Neural progenitor cell (in vitro differentiated cells): ENCODE measurements around the gene RAMAC. TPM values are rescaled to one million over a fixed set of nuclear protein-coding genes. Genes with fewer than 3 reads are reported as not detected.

Experiments used
- DNase-seq: peaks from one replicate; pipeline ENCODE4 v3.0.0-alpha.2; 2016; ENCODE audit warnings: low spot score
- H2AFZ ChIP-seq: fragments of 200-600 bp; sonication (generic); replicated peaks from 2 replicates; pipeline ENCODE4 v1.6.1; 2016; ENCODE audit warnings: antibody characterized with exemption
- H3F3A ChIP-seq: fragments of 200-600 bp; sonication (generic); 2 replicates; pipeline ENCODE4 v1.6.1; 2016; ENCODE audit warnings: antibody characterized with exemption, low read depth
- H3K27ac ChIP-seq: fragments of 200-600 bp; sonication (generic); 2 replicates; pipeline ENCODE4 v1.5.1; 2016; ENCODE audit warnings: mild to moderate bottlenecking
- H3K27me3 ChIP-seq: fragments of 200-600 bp; sonication (generic); 2 replicates; pipeline ENCODE4 v1.6.1; 2016; ENCODE audit warnings: mild to moderate bottlenecking, moderate library complexity
- H3K36me3 ChIP-seq: fragments of 200-600 bp; sonication (generic); 2 replicates; pipeline ENCODE4 v1.5.1; 2016
- H3K4me1 ChIP-seq: fragments of 200-600 bp; sonication (generic); 2 replicates; pipeline ENCODE4 v1.6.1; 2016; ENCODE audit warnings: mixed run types
- H3K4me2 ChIP-seq: fragments of 200-600 bp; sonication (generic); 2 replicates; pipeline ENCODE4 v1.6.1; 2016
- H3K4me3 ChIP-seq: fragments of 200-600 bp; sonication (generic); 2 replicates; pipeline ENCODE4 v1.5.1; 2016
- H3K79me2 ChIP-seq: fragments of 200-600 bp; sonication (generic); 2 replicates; pipeline ENCODE4 v1.6.1; 2016; ENCODE audit warnings: low read depth
- H3K9ac ChIP-seq: fragments of 200-600 bp; sonication (generic); 2 replicates; pipeline ENCODE4 v1.6.1; 2016
- H3K9me3 ChIP-seq: fragments of 200-600 bp; sonication (generic); 2 replicates; pipeline ENCODE4 v1.5.1; 2016; ENCODE audit warnings: low read depth
- H4K20me1 ChIP-seq: fragments of 200-600 bp; sonication (generic); 2 replicates; pipeline ENCODE4 v1.6.1; 2016; ENCODE audit warnings: low read depth
- H3K27ac Mint-ChIP-seq: 3 replicates; pipeline ENCODE4 v1.8.0; 2021; ENCODE audit warnings: mixed read lengths
- H3K27me3 Mint-ChIP-seq: 2 replicates; pipeline ENCODE4 v1.8.0; 2022; ENCODE audit warnings: low read depth, mild to moderate bottlenecking, inconsistent platforms, moderate library complexity, mixed read lengths; ENCODE audit not compliant: insufficient read depth
- H3K36me3 Mint-ChIP-seq: 3 replicates; pipeline ENCODE4 v1.8.0; 2021; ENCODE audit warnings: mixed read lengths
- H3K4me1 Mint-ChIP-seq: 3 replicates; pipeline ENCODE4 v1.8.0; 2021; ENCODE audit warnings: mixed read lengths
- H3K4me3 Mint-ChIP-seq: 3 replicates; pipeline ENCODE4 v1.8.0; 2021; ENCODE audit warnings: mild to moderate bottlenecking, moderate library complexity, mixed read lengths
- H3K9me3 Mint-ChIP-seq: 3 replicates; pipeline ENCODE4 v1.8.0; 2020; ENCODE audit warnings: mixed read lengths
- EZH2 ChIP-seq: fragments of 200-600 bp; sonication (generic); IDR thresholded peaks from 2 replicates; pipeline ENCODE4 v1.6.1; 2017; ENCODE audit warnings: antibody characterized with exemption, mild to moderate bottlenecking, moderate library complexity
- EZH2phosphoT487 ChIP-seq: fragments of 200-600 bp; sonication (generic); IDR thresholded peaks from 2 replicates; pipeline ENCODE4 v1.6.1; 2017; ENCODE audit warnings: antibody characterized with exemption
- total RNA-seq: library from RNA; depleted of rRNA; stranded (reverse); fragments of >200 nt; gene quantifications from 2 replicates; pipeline ENCODE4 v1.2.3, GENCODE V29; 2015; ENCODE audit warnings: low replicate concordance
- TF ChIP-seq, protein P1 (sequence below): fragments of 200-600 bp; sonication (generic); IDR thresholded peaks from 2 replicates; pipeline ENCODE4 v1.5.1; 2017; ENCODE audit warnings: antibody characterized with exemption, mild to moderate bottlenecking

The RAMAC gene
- total RNA-seq, 1 donor from 2014 or later, result 50.6 TPM

DNA sequence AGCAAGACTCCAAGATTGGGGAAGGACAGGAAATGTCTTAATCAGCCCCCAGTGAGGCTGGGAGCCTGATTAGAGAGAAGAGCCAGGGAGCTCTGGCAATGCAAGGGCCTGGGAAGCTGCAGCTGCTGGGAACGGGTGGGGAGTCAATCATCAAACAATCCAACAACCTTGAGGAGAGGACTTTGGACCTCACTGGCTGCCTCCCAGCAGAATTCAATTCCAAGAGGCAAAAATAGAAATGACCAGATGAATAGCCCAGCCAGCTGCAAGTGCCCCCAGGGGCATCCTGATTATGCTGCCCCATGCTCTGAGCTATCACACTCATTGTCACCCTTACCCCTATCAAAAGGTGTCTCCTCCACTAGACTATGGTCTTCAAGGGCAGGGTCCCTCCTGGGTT is 27.4 kb upstream of the RAMAC start:
- TF ChIP-seq EZH2 (no peak), EZH2phosphoT487 (no peak)
- TF ChIP-seq, protein P1, sequence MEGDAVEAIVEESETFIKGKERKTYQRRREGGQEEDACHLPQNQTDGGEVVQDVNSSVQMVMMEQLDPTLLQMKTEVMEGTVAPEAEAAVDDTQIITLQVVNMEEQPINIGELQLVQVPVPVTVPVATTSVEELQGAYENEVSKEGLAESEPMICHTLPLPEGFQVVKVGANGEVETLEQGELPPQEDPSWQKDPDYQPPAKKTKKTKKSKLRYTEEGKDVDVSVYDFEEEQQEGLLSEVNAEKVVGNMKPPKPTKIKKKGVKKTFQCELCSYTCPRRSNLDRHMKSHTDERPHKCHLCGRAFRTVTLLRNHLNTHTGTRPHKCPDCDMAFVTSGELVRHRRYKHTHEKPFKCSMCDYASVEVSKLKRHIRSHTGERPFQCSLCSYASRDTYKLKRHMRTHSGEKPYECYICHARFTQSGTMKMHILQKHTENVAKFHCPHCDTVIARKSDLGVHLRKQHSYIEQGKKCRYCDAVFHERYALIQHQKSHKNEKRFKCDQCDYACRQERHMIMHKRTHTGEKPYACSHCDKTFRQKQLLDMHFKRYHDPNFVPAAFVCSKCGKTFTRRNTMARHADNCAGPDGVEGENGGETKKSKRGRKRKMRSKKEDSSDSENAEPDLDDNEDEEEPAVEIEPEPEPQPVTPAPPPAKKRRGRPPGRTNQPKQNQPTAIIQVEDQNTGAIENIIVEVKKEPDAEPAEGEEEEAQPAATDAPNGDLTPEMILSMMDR, result no peak
- no peaks in the 10 kb centered on the region for H3K79me2 ChIP-seq
- Mint-ChIP-seq H3K9me3 (no peaks in the 10 kb centered on the region), H3K4me1 (no peaks in the 10 kb centered on the region), H3K27me3 (no peaks in the 10 kb centered on the region), H3K4me3 (no peak overlapping the region), H3K36me3 (peaks cover 5% of the 10 kb centered on the region), H3K27ac (no peak overlapping the region)
- no peaks in the 10 kb centered on the region for H4K20me1 ChIP-seq
- H3K4me3 ChIP-seq, result no peak overlapping the region
- H3K9ac ChIP-seq, result no peak overlapping the region
- no peaks in the 10 kb centered on the region for H3K9me3 ChIP-seq
- no peak overlapping the region for H3K27ac ChIP-seq
- no peak overlapping the region for H2AFZ ChIP-seq
- no peaks in the 10 kb centered on the region for H3F3A ChIP-seq
- no peaks in the 10 kb centered on the region for H3K36me3 ChIP-seq
- H3K27me3 ChIP-seq, result peaks cover 5% of the 10 kb centered on the region
- no peak overlapping the region for H3K4me2 ChIP-seq
- no peak for DNase-seq
- peaks cover 8% of the 10 kb centered on the region for H3K4me1 ChIP-seq

DNA sequence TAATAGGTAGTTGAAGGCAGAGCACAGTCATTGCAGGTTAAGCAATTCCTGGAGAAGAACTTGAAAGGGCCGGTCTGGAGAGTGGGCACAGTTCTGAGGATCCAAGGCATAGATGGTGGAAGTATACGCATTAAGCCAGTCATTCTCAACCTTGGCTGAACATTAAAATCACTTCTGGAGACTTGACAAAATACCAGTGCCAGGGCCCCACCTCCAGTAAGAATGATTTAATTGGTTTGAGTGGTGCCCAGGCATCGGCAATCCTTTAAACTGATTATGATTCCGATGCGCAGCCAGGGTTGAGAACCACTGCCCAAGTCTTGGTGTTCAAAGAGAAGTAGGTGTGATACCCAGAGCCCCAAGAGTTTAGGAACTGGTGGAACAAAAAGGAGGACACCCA is 26.6 kb upstream of the RAMAC start:
- H3K27me3 Mint-ChIP-seq, result no peaks in the 10 kb centered on the region
- Histone ChIP-seq H3K9ac (no peak overlapping the region), H3K4me2 (no peak overlapping the region), H3K36me3 (no peaks in the 10 kb centered on the region), H3K27me3 (no peaks in the 10 kb centered on the region), H3K27ac (no peak overlapping the region), H4K20me1 (no peaks in the 10 kb centered on the region), H3F3A (no peaks in the 10 kb centered on the region), H3K9me3 (no peaks in the 10 kb centered on the region), H3K79me2 (no peaks in the 10 kb centered on the region), H2AFZ (no peak overlapping the region), H3K4me3 (no peak overlapping the region), H3K4me1 (peaks cover 8% of the 10 kb centered on the region)
- H3K36me3 Mint-ChIP-seq, result peaks cover 5% of the 10 kb centered on the region
- H3K27ac Mint-ChIP-seq, result no peak overlapping the region
- no peaks in the 10 kb centered on the region for H3K4me1 Mint-ChIP-seq
- TF ChIP-seq, protein P1, result no peak
- TF ChIP-seq EZH2 (no peak), EZH2phosphoT487 (no peak)
- H3K4me3 Mint-ChIP-seq, result no peak overlapping the region
- no peak for DNase-seq
- H3K9me3 Mint-ChIP-seq, result no peaks in the 10 kb centered on the region

DNA sequence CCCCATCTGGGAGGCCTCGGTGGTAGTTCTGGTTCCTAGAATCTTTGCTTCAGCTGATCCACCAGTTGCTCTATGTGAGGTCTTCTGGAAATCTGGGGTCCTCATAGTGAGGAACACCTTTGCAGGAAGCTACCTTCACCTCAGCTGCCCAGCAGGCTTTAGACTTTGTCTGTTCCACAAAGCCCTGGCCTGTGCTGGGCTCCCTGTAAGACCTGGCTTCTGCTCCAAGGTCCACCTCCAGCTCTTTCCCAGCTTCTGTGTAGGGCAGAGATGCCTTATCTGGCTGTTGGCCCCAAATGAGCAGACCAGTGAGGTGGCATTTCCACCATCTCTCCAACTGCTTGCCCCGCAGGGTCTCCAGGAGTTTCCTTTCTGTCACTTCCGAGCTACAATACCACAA is 25.2 kb upstream of the RAMAC start:
- H3K4me1 ChIP-seq, result peaks cover 8% of the 10 kb centered on the region
- H4K20me1 ChIP-seq, result no peaks in the 10 kb centered on the region
- no peaks in the 10 kb centered on the region for H3K79me2 ChIP-seq
- H3K9me3 Mint-ChIP-seq, result no peaks in the 10 kb centered on the region
- no peak overlapping the region for H3K4me3 ChIP-seq
- no peak overlapping the region for H3K27ac Mint-ChIP-seq
- no peak overlapping the region for H3K4me2 ChIP-seq
- no peaks in the 10 kb centered on the region for H3F3A ChIP-seq
- no peaks in the 10 kb centered on the region for H3K27me3 ChIP-seq
- peaks cover 5% of the 10 kb centered on the region for H3K36me3 Mint-ChIP-seq
- no peak overlapping the region for H3K27ac ChIP-seq
- no peak overlapping the region for H3K9ac ChIP-seq
- no peaks in the 10 kb centered on the region for H3K4me1 Mint-ChIP-seq
- no peak overlapping the region for H2AFZ ChIP-seq
- no peaks in the 10 kb centered on the region for H3K36me3 ChIP-seq
- H3K4me3 Mint-ChIP-seq, result no peak overlapping the region
- no peak for DNase-seq
- H3K27me3 Mint-ChIP-seq, result no peaks in the 10 kb centered on the region
- no peaks in the 10 kb centered on the region for H3K9me3 ChIP-seq
- no peak for TF ChIP-seq EZH2
- TF ChIP-seq, protein P1, result no peak
- no peak for TF ChIP-seq EZH2phosphoT487
